ENCODE measurements around the gene ERBB3. TPM values are rescaled to one million over a fixed set of nuclear protein-coding genes. Genes with fewer than 3 reads are reported as not detected.
"Not testable (repeated sequence)": the region's sequence is repeated elsewhere in the genome, so short reads cannot be mapped to it uniquely, and the experiment has no call there.

The ERBB3 gene
- total RNA-seq, 1 experiment from 2014 or later, result 0.64 TPM

DNA sequence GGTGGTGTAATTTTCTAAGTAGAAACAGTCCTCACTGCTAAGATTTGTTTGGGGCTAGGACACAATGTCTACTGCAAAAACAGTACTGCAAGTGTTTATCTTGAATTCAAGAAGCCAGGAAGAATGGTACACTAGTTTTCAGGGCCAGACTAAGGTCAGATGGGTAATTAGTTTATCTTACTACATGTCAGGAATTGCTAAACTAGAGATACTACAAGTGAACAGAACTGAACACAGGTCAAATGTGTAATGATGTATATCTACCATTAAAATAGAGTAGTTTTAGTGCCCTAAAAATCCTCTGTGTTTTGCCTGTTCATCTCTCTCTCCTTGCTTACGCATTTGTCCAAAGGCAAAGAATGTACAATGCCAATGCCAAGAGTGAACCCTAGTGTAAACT is 34.1 kb downstream of the ERBB3 start:
- DNase-seq (ENCODE audit: low spot score), result no peak

DNA sequence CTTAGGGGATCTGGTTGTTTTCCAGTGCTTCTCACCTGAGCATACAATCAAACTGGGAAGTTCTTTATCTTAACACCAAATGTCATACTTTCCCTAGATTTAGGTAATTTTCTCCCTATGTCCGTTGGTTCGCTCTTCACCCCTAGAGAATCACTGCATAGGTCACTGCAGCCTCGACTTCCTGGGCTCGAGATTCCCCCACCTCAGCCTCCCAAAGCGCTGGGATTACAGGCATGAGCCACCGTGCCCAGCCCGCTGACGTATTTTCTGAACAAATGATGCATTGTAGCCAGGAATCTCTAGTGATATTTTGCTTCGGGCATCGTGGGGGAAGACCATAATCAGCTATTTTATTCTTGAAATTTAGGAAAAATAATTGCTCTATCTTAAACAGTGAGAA is 35.4 kb downstream of the ERBB3 start:
- no peak for DNase-seq (ENCODE audit: low spot score)

DNA sequence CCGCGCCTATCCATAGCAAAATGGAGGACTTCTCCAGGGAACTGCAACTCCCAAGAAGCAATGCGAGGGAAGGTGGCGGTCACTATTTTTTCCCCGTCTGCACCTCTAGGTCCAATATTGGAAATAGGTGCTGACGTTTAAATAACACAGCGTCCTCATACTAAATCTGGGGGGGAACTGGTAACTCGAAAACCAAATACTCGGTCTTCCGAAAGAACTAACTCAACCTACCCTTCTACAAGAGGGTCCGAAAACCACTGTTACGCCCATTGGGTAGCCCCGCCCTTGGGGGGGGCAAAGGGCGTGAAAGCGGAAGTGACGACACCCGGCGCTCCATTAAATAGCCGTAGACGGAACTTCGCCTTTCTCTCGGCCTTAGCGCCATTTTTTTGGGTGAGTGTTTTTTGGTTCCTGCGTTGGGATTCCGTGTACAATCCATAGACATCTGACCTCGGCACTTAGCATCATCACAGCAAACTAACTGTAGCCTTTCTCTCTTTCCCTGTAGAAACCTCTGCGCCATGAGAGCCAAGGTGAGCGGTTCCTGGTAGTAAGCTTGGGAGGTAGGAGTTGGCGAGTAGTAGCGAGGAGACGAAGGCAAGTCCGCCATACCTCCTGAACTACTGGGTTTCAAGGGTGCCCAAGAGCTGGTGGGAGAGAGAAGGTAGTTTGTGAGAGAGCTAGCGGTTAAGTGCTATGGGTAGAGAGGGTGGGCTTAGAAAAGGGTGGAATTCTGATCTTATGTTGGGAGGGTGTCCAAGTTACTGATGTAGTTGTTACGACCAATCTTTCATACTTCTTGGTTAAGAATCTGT is 36.5 kb downstream of the ERBB3 start, which contains the start of gene RPL41:
TSS of gene RPL41 (plus strand) at position 367 of the 815 bp plus-strand sequence.
- peak; percentile 89 for DNase-seq (ENCODE audit: low spot score)

DNA sequence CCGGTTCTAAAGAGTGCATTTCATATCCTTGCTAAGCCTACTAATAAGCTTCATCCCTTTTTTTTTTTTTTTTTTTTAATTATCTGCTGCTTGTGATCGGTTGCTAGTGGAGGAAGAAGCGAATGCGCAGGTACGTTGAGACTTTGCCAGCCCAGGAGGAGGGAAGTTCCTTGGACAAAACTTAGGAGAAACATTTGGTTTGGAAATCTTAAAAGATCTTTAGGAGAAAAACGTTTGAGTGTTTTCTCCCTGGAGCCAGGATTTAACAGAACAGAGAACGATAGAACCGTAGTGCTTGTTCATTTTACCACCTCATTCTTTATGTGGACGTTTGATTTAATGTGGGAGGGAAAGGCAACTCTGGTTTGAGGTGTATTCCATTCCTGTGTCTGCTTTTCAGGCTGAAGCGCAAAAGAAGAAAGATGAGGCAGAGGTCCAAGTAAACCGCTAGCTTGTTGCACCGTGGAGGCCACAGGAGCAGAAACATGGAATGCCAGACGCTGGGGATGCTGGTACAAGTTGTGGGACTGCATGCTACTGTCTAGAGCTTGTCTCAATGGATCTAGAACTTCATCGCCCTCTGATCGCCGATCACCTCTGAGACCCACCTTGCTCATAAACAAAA is 37.2 kb downstream of the ERBB3 start:
- DNase-seq (ENCODE audit: low spot score), result not testable (repeated sequence)

DNA sequence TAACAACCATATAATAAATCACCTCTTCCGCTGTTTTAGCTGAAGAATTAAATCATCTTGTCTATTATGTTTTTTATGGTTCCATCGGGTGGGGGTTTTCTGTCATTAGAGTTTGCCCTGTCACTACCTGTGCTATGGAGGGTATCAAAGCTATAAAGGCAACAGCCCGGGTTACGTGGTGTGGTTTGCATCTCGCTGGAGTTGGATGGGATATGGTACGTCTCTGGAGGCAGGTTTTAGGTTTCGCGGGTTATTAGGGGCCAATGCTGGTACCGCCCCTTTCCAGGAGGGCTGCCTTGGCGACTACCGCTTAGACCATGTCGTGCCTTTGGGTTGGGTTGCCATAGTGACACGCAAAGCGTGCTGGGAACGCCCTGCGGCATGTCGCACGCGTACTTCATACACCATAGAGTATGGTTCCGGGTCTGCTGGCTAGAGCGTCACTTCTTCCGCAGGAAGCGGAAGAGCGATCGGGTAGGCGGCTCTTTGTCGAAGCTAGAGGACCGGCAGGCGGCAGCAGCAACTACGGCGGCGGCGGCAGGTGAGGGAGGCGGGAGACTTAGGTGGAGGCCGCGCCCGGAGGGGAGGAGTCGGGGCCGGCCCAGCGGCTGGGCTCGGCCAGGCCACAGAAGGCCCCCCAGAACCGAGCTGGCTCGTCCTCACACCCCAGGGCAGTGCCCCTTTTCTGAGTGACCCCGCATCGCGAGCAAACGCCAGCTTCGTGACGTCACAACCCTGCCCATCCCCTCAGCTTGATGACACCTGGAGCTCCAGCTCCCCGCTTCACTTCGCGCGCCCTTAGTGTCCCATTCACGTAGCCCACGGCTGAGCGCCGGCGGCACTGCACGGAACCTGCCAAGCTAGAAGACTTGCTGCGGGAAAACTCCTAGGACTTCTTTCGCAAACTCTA is 38.1 kb downstream of the ERBB3 start, which contains the start of gene ZC3H10:
TSS of gene ZC3H10 (plus strand) at position 489 of the 910 bp plus-strand sequence. CDS start 2,297 bp downstream, outside the sequence.
- DNase-seq (ENCODE audit: low spot score), result peak; percentile 98

DNA sequence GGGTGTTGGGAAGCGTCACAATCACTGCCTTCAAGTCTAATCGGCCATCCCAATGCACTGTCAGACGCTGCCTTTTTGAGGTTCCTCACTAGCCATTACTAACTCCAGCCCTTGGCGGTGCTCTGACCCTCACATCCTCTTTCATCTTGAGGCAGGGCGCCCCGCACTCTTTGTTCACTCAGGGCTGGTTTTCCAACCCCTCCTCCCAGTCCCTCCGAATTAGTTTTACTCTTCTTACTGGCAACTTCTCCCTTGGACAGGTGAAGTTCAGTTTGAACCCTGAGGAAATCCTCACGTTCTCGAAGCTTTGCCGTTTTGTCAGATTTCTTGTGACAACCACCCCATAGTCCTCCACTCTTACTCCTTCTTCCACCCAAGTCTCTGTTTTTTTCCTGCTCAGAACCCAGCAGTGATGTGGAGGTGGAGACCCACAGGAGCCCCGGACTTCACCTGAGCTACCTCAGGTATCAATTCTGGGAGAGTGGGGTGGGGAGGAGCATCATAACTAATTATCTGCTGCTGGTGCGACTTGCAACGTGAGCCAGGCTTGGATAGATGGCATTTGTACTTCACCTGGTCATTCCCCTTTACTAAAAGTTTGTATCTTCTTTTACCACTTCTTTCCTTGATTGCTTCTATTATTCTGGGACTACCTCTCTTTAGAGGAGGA is 38.9 kb downstream of the ERBB3 start:
- no peak for DNase-seq (ENCODE audit: low spot score)

DNA sequence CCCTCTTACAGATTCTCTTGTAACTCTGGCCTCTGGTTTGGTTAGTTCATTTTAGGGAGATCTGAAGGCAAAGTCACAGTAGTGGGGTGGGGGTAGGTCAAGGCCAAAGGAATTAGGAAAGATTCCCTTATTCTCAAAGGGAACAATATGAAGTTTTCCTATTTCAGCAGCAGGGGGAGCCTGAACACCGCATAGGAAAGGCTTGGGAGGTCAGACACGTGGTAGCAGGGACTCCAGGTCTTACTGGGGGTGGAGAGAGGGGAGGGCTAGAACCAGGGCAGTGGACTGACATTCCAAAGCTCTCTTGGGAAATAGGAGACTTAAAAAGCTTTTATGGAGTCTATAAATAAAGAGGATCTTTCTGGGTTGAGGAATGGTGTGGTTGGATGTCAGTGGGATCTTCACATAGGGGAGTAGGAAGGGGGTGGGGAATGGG is 39.4 kb downstream of the ERBB3 start:
- peak; percentile 89 for DNase-seq (ENCODE audit: low spot score)

DNA sequence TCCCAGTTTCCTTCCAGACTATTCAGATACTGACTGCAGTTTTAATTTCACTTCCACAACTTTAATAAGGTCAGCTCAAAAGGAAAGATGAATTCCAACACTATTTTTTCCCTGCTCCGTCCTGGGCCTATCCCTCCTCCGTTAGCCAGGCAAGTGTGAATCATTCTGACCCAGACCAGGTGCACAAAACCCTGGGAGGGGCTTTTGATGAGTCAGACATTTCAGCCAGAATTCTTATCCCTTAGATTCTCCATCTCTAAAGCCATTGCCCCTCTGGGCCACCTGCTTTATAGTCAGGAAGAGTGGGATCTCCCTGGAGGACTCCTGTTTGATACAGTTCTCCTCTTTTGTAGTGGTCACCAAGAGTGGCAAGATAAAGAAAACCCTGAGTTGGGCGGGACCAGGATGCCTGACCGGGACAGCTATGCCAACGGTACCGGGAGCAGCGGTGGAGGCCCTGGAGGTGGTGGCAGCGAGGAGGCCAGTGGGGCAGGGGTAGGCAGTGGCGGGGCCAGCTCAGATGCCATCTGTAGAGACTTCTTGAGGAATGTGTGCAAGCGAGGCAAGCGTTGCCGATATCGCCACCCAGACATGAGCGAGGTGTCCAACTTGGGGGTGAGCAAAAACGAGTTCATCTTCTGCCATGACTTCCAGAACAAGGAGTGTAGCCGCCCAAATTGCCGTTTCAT is 40.3 kb downstream of the ERBB3 start:
- DNase-seq (ENCODE audit: low spot score), result peak; percentile 72

DNA sequence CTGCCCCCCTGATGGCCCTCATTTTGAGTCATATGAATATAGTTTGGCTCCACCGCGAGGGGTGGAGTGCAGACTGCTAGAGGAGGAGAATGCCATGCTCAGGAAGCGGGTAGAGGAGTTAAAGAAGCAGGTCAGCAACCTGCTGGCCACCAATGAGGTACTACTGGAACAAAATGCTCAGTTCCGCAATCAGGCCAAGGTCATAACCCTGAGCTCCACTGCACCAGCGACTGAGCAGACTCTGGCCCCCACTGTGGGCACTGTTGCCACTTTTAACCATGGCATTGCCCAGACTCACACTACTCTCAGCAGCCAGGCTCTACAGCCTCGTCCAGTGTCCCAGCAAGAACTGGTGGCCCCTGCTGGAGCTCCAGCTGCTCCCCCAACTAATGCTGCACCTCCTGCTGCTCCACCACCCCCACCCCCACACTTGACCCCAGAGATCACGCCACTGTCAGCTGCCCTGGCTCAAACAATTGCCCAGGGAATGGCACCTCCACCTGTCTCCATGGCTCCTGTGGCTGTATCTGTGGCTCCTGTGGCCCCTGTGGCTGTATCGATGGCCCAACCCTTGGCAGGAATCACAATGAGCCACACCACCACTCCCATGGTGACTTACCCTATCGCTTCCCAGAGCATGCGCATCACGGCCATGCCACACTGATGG is 41.4 kb downstream of the ERBB3 start:
- DNase-seq (ENCODE audit: low spot score), result no peak

DNA sequence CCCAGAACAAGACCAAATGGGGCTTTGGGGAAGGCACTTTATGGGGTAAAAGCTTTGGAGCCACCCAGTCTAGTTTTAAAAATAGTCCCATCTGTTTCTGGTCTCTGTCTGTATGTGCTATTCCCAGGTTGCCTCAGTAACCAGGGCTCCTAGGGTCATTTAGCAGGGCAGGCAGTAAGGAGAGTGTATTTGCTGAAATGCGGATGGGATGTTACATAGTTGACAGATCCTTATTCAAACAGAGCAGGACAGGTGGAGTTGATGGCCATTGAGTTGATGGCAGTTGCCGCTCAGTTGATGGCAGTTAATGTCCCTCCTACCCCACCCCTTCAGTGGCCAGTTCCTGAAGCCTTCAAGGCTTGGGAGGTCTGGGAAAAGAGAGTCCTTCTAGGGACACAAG is 42.7 kb downstream of the ERBB3 start:
- no peak for DNase-seq (ENCODE audit: low spot score)

DNA sequence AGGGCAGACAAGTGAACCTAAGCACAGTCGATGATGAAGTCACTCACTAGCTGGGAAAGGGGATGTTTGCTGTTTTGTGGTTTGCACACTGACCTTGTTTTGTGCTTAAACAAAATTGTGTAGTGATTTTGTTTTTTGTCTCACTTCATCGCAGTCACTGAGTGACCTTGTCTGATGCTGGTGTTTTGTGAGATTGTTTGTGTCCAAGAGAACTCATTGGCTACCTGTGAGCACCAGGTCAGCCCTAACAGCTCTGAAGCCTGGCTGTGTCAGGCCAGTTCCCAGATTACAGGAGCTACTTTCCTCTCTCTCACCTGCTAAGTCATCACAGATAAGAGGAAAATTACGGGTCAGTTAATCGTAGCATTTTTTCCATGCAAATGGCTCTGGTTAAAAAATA is 44.2 kb downstream of the ERBB3 start:
- no peak for DNase-seq (ENCODE audit: low spot score)

DNA sequence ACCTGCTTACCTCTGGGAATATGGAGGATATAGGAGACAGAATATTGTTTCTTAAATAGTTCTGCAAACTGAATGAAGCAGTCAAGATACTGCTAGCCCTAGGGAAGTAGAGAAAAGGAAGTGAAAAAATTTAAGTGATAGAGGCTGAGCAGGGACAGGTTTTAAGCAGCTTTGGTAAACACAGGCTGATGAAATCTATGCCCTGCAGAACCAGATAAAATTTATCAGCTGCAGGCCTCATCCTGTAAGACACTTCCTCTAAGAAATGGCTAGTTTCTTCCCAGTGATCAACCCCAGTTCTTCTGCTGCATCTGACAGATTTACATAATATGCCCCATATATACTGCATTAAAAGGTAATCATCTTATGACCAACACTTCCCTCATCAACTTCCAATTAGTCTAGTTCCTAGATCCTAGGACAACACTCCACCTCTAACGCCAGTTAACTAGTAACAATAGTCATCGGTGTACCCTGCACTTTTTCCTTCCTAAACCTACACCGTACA is 46.8 kb downstream of the ERBB3 start:
- DNase-seq (ENCODE audit: low spot score), result no peak

DNA sequence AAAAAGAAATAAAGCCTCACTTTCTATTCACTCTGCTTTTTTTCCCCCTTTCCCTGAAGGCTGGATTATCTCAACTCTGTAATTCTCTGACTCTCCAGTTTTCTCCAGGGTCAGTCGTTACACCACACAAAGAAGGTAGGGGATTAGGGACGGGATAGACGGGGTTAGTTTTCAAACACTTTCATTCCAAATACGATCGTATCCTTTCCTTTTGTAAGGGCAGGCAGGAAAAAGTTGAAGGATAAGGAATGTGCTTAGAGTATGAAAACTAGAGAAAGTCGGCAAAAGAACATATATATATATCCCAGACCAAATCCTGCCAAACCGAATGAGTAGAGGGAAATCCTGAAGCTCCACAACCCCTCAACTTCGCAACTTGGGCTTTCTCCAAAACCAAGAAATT is 47.5 kb downstream of the ERBB3 start:
- no peak for DNase-seq (ENCODE audit: low spot score)

DNA sequence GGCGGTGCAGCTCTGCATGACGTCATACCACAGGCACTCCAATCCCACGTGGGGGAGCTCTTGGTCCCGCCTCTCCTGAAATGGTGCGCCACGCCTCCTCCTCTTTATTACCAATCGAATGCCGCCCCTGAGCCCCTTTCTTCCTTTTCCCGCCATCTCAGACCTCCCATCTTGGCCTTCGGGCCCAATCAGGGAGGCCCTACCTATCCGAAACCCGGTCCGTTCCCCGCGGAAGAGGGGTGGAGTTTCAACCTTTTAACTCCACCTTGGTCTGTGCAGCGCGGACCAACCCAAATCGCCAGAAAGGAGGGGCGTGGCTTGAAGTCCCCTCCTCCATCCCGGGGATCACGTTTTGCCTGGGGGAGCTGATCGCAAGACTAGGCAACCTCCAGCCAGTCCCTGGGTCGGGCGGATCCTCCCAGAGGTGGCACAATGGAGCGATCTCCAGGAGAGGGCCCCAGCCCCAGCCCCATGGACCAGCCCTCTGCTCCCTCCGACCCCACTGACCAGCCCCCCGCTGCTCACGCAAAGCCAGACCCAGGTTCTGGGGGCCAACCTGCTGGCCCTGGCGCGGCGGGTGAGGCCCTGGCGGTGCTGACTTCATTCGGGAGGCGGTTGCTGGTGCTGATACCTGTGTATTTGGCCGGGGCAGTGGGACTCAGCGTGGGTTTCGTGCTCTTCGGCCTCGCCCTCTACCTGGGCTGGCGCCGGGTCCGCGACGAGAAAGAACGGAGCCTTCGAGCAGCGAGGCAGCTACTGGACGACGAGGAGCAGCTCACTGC is 48.1 kb downstream of the ERBB3 start, which contains the start of gene ESYT1:
TSS of gene ESYT1 (plus strand) at position 380 of the 782 bp plus-strand sequence. CDS start at position 433, 53 bp downstream.
- peak; percentile 99 for DNase-seq (ENCODE audit: low spot score)

DNA sequence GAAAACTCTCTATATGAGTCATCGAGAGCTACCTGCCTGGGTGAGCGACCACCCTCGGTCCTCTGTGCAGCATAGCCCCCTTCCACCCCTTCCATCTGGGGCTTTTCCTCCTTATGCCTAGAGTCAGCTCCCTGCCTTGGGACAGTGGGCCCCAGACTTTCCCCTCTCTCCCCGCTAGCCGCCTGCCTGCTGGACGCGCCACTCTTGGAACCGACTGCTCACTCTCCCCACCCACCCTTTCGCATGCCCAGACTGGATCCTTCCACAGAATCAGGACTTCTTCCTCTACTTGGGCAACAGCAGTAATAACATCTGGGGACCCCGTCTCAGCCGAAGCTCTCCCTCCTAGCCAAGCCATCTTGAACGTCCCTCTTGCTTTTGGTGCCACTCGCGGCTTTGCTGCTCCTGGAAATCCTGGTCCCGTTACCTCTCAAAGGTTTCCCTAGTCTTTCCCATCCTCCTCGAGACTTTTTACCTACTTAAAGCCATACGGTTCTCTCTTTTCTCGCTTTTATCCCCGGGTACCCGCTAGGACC is 48.8 kb downstream of the ERBB3 start:
- no peak for DNase-seq (ENCODE audit: low spot score)

DNA sequence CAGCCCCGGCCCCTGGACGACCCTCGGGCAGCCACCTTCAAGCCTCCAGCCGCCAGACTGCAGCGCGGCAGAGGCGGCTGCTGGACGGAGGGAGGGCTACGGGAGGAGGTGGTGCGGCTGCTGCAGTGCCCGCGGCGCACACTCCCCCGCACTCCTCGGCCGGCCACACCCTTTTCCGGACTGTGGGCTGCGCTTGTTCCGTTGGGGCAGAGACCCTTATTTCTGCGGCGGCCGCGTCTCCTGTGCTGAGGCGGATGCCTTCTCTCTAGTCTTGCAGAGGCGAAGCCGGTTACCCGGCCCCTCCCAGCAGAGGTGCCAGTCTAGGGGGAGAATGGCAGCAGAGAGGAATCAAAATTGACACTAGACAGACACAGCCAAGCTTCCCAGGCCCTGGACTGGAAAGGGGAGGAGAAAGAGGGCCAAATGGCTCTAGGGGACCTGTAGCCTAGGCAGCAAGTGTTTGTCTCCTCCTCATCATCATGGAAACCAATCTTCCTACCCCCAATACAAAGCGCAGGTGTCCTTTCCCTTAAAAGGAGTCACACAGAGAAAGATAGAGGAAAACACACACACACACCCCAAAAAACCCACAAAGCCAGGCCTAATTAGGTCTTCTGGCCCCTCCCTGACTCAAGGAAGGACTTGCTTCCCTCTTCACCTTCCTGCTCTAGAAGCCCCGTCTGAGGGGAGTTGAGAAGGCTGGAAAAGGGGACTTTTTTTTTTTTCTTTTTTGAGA is 49.4 kb downstream of the ERBB3 start:
- DNase-seq (ENCODE audit: low spot score), result no peak

DNA sequence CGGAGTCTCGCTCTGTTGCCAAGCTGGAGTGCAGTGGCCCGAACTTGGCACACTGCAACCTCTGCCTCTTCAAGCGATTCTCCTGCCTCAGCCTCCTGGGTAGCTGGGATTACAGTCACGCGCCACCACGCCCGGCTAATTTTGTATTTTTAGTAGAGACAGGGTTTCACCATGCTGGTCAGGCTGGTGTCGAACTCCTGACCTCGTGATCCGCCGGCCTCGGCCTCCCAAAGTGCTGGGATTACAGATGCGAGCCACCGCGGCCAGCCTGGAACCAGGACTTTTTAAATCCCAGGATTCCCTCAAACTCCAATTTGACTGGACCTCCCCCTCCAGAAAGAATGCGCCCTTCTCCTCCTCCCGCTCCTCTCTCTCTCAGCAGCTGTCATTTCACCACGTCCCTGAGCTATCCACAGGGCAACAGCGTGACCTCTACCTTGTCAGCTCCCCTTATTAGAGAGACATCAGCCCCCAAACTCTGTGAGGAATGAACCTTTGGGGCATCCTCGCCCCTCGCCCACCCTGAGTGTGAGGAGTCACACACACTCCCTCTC is 50.1 kb downstream of the ERBB3 start:
- no peak for DNase-seq (ENCODE audit: low spot score)

DNA sequence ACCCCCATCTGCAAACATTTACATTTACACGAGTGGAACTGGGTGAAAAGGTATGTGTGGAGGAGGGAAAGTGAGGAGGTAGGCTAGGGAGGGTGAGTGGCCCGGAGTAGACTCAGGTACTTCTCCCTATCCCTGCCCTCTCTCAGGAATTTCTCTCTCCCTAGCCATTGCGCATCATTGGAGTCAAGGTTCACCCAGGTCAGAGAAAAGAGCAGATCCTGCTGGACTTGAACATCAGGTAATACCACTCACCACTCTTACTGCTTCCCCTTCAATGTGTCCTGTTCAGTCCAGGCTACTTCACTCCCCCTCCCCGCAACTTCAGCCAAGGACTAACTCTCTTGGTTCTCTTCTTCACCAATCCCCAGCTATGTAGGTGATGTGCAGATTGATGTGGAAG is 50.9 kb downstream of the ERBB3 start:
- DNase-seq (ENCODE audit: low spot score), result no peak
